Activated CD4-positive, CD25-positive, alpha-beta regulatory T cell treated with anti-CD3 and anti-CD28 coated beads, Interleukin-2, amount 50 U/mL, for 24 hours (primary cell): ENCODE results near the gene ADARB1.

Experiments used
- ATAC-seq, 2 donors: fragments of 150-1000 bp; cut with Tn5 transposase; one replicate each; pipeline ENCODE4 v1.10.0; 2021; ENCODE audit warnings: mild to moderate bottlenecking in 1 of 2, moderate library complexity in 1 of 2

Gene ADARB1

GRCh38 chr21:45098867-45099266 lies 24.5 kb downstream of the ADARB1 start:
- no peak for ATAC-seq

GRCh38 chr21:45099571-45099970 lies 25.2 kb downstream of the ADARB1 start:
- no peak for ATAC-seq

GRCh38 chr21:45100866-45101265 lies 26.5 kb downstream of the ADARB1 start:
- no peak for ATAC-seq

- no peak for ATAC-seq
These were observed 28.1 kb downstream of the ADARB1 start for GRCh38 chr21:45102391-45102932.

GRCh38 chr21:45103971-45104520 lies 29.7 kb downstream of the ADARB1 start:
- no peak for ATAC-seq

GRCh38 chr21:45104560-45104959 lies 30.2 kb downstream of the ADARB1 start:
- peak; percentile 56 to 58 for ATAC-seq

GRCh38 chr21:45105906-45106485 lies 31.6 kb downstream of the ADARB1 start:
- no peak for ATAC-seq

- ATAC-seq, result no peak
These were observed 33.8 kb downstream of the ADARB1 start for GRCh38 chr21:45108034-45108790.

- ATAC-seq, result no peak
These were observed 34.7 kb downstream of the ADARB1 start for GRCh38 chr21:45108808-45109781.

- ATAC-seq, result peak; percentile 74 to 78
These were observed 35.6 kb downstream of the ADARB1 start for GRCh38 chr21:45109831-45110492.

- no peak for ATAC-seq
These were observed 36.7 kb downstream of the ADARB1 start for GRCh38 chr21:45110873-45111624.

GRCh38 chr21:45111703-45112102 lies 37.3 kb downstream of the ADARB1 start:
- no peak for ATAC-seq

GRCh38 chr21:45112371-45112770 lies 38.0 kb downstream of the ADARB1 start:
- no peak for ATAC-seq

GRCh38 chr21:45113543-45113942 lies 39.2 kb downstream of the ADARB1 start:
- ATAC-seq, result no peak

GRCh38 chr21:45114072-45114471 lies 39.7 kb downstream of the ADARB1 start:
- no peak for ATAC-seq

- no peak for ATAC-seq
These were observed 40.1 kb downstream of the ADARB1 start for GRCh38 chr21:45114475-45114874.

GRCh38 chr21:45115141-45115540 lies 40.8 kb downstream of the ADARB1 start:
- no peak for ATAC-seq

GRCh38 chr21:45116066-45116465 lies 41.7 kb downstream of the ADARB1 start:
- no peak for ATAC-seq

- no peak for ATAC-seq
These were observed 42.9 kb downstream of the ADARB1 start for GRCh38 chr21:45117314-45117713.

GRCh38 chr21:45118099-45118498 lies 43.7 kb downstream of the ADARB1 start:
- no peak for ATAC-seq

- no peak for ATAC-seq
These were observed 45.4 kb downstream of the ADARB1 start for GRCh38 chr21:45119812-45120211.
